A673 (cell line): ENCODE measurements around the gene UBLCP1. TPM values are rescaled to one million over a fixed set of nuclear protein-coding genes. Genes with fewer than 3 reads are reported as not detected.

Experiments used
- BruUV-seq: library from RNA; stranded (reverse); fragments of 400-500 nt; replicated peaks from 2 replicates; lab custom pipeline; 2021; lab: Mats Ljungman, UMichigan
- CTCF ChIA-PET: fragments of 300-600 bp; sonication (Branson Sonifier 250); formaldehyde crosslinking; loops from one replicate; lab custom pipeline; 2022; ENCODE audit warnings: antibody characterized with exemption; lab: Charles Lee
- POLR2A ChIA-PET: fragments of 300-600 bp; sonication (Branson Sonifier 250); formaldehyde crosslinking; loops from one replicate; lab custom pipeline; 2022; ENCODE audit warnings: antibody characterized with exemption; ENCODE audit not compliant: low non-redundant PET; lab: Charles Lee
- DNase-seq: peaks from one replicate; pipeline ENCODE4 v3.0.0-alpha.2; 2015; ENCODE audit warnings: low spot score
- H3K27ac ChIP-seq: fragments of 200-600 bp; sonication (generic); 2 replicates; pipeline ENCODE4 v1.5.1; 2016; ENCODE audit warnings: mixed run types, low read depth, mild to moderate bottlenecking, mixed read lengths, antibody characterized with exemption, low read length; ENCODE audit not compliant: poor library complexity, severe bottlenecking
- H3K27me3 ChIP-seq: fragments of 200-600 bp; sonication (generic); replicated peaks from 2 replicates; pipeline ENCODE4 v1.6.1; 2017; ENCODE audit warnings: mixed run types, low read depth, mild to moderate bottlenecking, mixed read lengths, antibody characterized with exemption, low read length; ENCODE audit not compliant: insufficient read depth, poor library complexity
- H3K36me3 ChIP-seq: fragments of 200-600 bp; sonication (generic); 2 replicates; pipeline ENCODE4 v1.6.1; 2016; ENCODE audit warnings: mixed run types, mild to moderate bottlenecking, mixed read lengths, antibody characterized with exemption, low read length; ENCODE audit not compliant: insufficient read depth, poor library complexity, severe bottlenecking
- H3K4me1 ChIP-seq: fragments of 200-600 bp; sonication (generic); 2 replicates; pipeline ENCODE4 v1.6.1; 2017; ENCODE audit warnings: mixed run types, mild to moderate bottlenecking, mixed read lengths, antibody characterized with exemption, low read length; ENCODE audit not compliant: insufficient read depth, poor library complexity, severe bottlenecking
- H3K4me3 ChIP-seq: fragments of 200-600 bp; sonication (generic); 2 replicates; pipeline ENCODE4 v1.5.1; 2016; ENCODE audit warnings: low read depth, mixed run types, mild to moderate bottlenecking, mixed read lengths, low read length; ENCODE audit not compliant: poor library complexity, severe bottlenecking
- H3K9me3 ChIP-seq: fragments of 200-600 bp; sonication (generic); 2 replicates; pipeline ENCODE4 v1.6.1; 2016; ENCODE audit warnings: mixed run types, low read depth, mild to moderate bottlenecking, mixed read lengths, antibody characterized with exemption, low read length; ENCODE audit not compliant: poor library complexity, severe bottlenecking
- EZH2 ChIP-seq: fragments of 200-600 bp; sonication (generic); IDR thresholded peaks from 2 replicates; pipeline ENCODE4 v1.6.1; 2017; ENCODE audit warnings: borderline replicate concordance, low read depth, mild to moderate bottlenecking, mixed read lengths, antibody characterized with exemption, low read length; ENCODE audit not compliant: poor library complexity, severe bottlenecking
- intact Hi-C: fragments of 100-400 bp; cut with micrococcal nuclease; formaldehyde crosslinking; loops from one replicate; pipeline ENCODE4 v1.10.0; 2022; ENCODE audit not compliant: unreplicated experiment
- total RNA-seq: library from RNA; stranded (reverse); gene quantifications from 2 replicates; pipeline ENCODE4 v1.2.3, GENCODE V29; 2021
- TF ChIP-seq, protein P1 (sequence below): fragments of 300-800, 200-600 bp; sonication (generic); conservative IDR thresholded peaks from 2 replicates; pipeline ENCODE4 v1.5.1; 2017; ENCODE audit warnings: low read depth, mild to moderate bottlenecking, antibody characterized with exemption, low read length, moderate library complexity, mixed read lengths

UBLCP1 gene
- total RNA-seq, 1 experiment from 2014 or later, result 23.8 TPM

DNA sequence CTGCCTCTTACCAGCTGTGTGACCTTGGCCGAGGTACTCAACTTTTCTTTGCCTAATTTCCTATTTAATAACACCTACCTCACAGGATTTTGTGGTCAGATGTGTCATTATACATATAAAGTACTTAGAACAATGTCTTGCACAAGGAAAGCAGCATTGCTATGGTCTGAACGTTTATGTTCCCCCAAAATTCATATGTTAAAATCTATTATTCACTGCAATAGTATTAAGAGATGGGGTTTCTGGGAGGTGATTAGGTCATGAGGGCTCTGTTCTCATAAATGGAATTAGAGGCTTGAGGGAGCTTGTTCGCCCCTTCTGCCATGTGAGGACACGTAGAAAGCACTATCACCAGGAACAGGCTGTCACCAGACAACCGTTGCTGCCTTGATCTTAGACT is 42.9 kb upstream of the UBLCP1 start:
- H3K4me1 ChIP-seq, result peaks cover 29% of the 10 kb centered on the region
- ChIA-PET POLR2A (no interaction called here), CTCF (no interaction called here)
- no peak overlapping the region for H3K4me3 ChIP-seq
- no peaks in the 10 kb centered on the region for H3K27me3 ChIP-seq
- H3K9me3 ChIP-seq, result no peaks in the 10 kb centered on the region
- intact Hi-C loops, result no loop called here
- DNase-seq, result no peak
- TF ChIP-seq, protein P1, sequence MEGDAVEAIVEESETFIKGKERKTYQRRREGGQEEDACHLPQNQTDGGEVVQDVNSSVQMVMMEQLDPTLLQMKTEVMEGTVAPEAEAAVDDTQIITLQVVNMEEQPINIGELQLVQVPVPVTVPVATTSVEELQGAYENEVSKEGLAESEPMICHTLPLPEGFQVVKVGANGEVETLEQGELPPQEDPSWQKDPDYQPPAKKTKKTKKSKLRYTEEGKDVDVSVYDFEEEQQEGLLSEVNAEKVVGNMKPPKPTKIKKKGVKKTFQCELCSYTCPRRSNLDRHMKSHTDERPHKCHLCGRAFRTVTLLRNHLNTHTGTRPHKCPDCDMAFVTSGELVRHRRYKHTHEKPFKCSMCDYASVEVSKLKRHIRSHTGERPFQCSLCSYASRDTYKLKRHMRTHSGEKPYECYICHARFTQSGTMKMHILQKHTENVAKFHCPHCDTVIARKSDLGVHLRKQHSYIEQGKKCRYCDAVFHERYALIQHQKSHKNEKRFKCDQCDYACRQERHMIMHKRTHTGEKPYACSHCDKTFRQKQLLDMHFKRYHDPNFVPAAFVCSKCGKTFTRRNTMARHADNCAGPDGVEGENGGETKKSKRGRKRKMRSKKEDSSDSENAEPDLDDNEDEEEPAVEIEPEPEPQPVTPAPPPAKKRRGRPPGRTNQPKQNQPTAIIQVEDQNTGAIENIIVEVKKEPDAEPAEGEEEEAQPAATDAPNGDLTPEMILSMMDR, result no peak
- no peak for TF ChIP-seq EZH2
- H3K27ac ChIP-seq, result no peak overlapping the region
- BruUV-seq, result no TSS peak
- no peaks in the 10 kb centered on the region for H3K36me3 ChIP-seq

DNA sequence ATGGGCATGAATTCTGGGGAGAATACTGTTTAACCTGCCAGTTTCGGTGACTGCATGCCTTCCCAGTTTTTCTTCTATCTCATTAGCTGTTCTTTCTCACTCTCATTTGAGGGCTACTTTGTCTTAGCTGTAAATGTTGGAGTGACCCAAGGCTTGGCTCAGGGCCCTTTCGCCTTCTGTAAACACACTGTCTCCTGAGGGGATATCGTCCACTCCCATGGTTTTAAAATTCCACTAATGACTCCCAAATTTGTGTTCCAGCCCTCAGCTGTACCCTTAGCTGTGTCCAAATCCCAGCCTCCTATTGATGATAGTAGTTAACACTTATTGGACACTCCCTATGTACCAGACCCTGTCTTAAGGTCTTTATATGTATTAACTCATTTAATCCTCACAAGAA is 39.6 kb upstream of the UBLCP1 start:
- Histone ChIP-seq H3K4me3 (no peak overlapping the region), H3K36me3 (no peaks in the 10 kb centered on the region), H3K4me1 (peaks cover 9% of the 10 kb centered on the region), H3K9me3 (no peaks in the 10 kb centered on the region), H3K27me3 (no peaks in the 10 kb centered on the region), H3K27ac (no peak overlapping the region)
- TF ChIP-seq, protein P1, result no peak
- TF ChIP-seq EZH2, result no peak
- intact Hi-C loops, result no loop called here
- BruUV-seq, result no TSS peak
- ChIA-PET POLR2A (no interaction called here), CTCF (no interaction called here)
- no peak for DNase-seq

DNA sequence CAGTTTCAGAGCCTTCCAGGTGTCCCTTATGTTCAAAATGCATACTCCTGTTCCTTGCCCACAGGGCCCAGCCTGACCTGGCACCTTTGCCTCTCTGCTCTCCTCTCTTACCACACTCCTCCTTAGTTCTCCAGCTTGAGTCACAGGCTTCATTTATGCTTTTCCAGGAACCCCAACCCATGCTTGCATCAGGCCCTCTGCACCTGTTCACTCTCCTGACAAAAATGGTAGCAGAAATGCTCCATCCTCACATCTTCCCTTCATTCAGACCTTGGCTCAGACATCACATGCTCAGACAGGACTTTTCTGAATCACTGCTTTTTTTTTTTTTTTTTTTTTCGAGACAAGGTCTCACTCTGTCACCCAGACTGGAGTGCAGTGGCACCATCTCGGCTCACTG is 38.6 kb upstream of the UBLCP1 start:
- Histone ChIP-seq H3K9me3 (no peaks in the 10 kb centered on the region), H3K4me1 (no peaks in the 10 kb centered on the region), H3K27me3 (no peaks in the 10 kb centered on the region), H3K27ac (no peak overlapping the region), H3K4me3 (no peak overlapping the region), H3K36me3 (no peaks in the 10 kb centered on the region)
- CTCF ChIA-PET, result no interaction called here
- no TSS peak for BruUV-seq
- intact Hi-C loops, result no loop called here
- no peak for TF ChIP-seq EZH2
- TF ChIP-seq, protein P1, result no peak
- no peak for DNase-seq
- POLR2A ChIA-PET, result no interaction called here
